Activated CD4-positive, alpha-beta T cell treated with anti-CD3 and anti-CD28 coated beads for 1 hour (primary cell): Measurements from ENCODE around the gene MAP3K7.

Experiments
- DNase-seq: peaks from one replicate; pipeline ENCODE4 v3.0.0-alpha.2; 2020

The MAP3K7 gene

GRCh38 chr6:90521955-90522354, 64.9 kb downstream of the MAP3K7 start:
- no peak for DNase-seq

GRCh38 chr6:90516074-90516660, 70.7 kb downstream of the MAP3K7 start:
- DNase-seq: no peak

- DNase-seq: no peak
These were observed 72.4 kb downstream of the MAP3K7 start for GRCh38 chr6:90514496-90514895.

GRCh38 chr6:90508753-90509152, 78.1 kb downstream of the MAP3K7 start:
- DNase-seq: no peak

GRCh38 chr6:90502866-90503407, 83.9 kb downstream of the MAP3K7 start:
- no peak for DNase-seq

GRCh38 chr6:90502381-90502780, 84.5 kb downstream of the MAP3K7 start:
- no peak for DNase-seq

GRCh38 chr6:90500458-90500857, 86.4 kb downstream of the MAP3K7 start:
- no peak for DNase-seq

GRCh38 chr6:90497411-90497810, 89.5 kb downstream of the MAP3K7 start:
- DNase-seq: no peak

- no peak for DNase-seq
These were observed 90.4 kb downstream of the MAP3K7 start for GRCh38 chr6:90496258-90497016.

GRCh38 chr6:90495216-90495817, 91.6 kb downstream of the MAP3K7 start:
- DNase-seq: no peak

GRCh38 chr6:90494067-90494780, 92.6 kb downstream of the MAP3K7 start:
- no peak for DNase-seq

GRCh38 chr6:90493332-90493731, 93.5 kb downstream of the MAP3K7 start:
- DNase-seq: no peak

GRCh38 chr6:90492798-90493197, 94.1 kb downstream of the MAP3K7 start:
- DNase-seq: no peak

GRCh38 chr6:90492369-90492768, 94.5 kb downstream of the MAP3K7 start:
- no peak for DNase-seq

- no peak for DNase-seq
These were observed 96.7 kb downstream of the MAP3K7 start for GRCh38 chr6:90490030-90490716.

- no peak for DNase-seq
These were observed 98.1 kb downstream of the MAP3K7 start for GRCh38 chr6:90488816-90489215.

- no peak for DNase-seq
These were observed 101.1 kb downstream of the MAP3K7 start for GRCh38 chr6:90485635-90486277.

- DNase-seq: no peak
These were observed 102.0 kb downstream of the MAP3K7 start for GRCh38 chr6:90484903-90485302.

GRCh38 chr6:90484385-90484784, 102.5 kb downstream of the MAP3K7 start:
- DNase-seq: no peak

- DNase-seq: no peak
These were observed 102.9 kb downstream of the MAP3K7 start for GRCh38 chr6:90483956-90484355.

GRCh38 chr6:90483116-90483839, 103.6 kb downstream of the MAP3K7 start:
- DNase-seq: no peak

GRCh38 chr6:90480666-90481065, 106.2 kb downstream of the MAP3K7 start:
- no peak for DNase-seq
